ENCODE measurements around the gene DDO. TPM values are rescaled to one million over a fixed set of nuclear protein-coding genes. Genes with fewer than 3 reads are reported as not detected.

DDO gene
- total RNA-seq, 6 experiments from 2014 or later: 4.6 to 9.4 (median 6.4) TPM

- Histone ChIP-seq H3K4me3 (no peak overlapping the region), H3K27ac (no peak overlapping the region), H3K4me1 (no peaks in the 10 kb centered on the region), H3K9me3 (no peaks in the 10 kb centered on the region), H3K36me3 (no peaks in the 10 kb centered on the region), H3K27me3 (no peaks in the 10 kb centered on the region)
- no peak for DNase-seq
- intact Hi-C loops (cut with DNase I): no loop called here
- TF ChIP-seq CTCF (IDR thresholded peaks at IDR 0.05): no peak
- ATAC-seq: no peak
- 60% methylated on average over 5 of the region's 5 CpGs for WGBS (ENCODE audit: insufficient coverage, low coverage, low lambda C conversion rate, missing lambda C conversion rate)
Measured at GRCh38 chr6:110439356-110439755, 24.0 kb upstream of the DDO start.

- intact Hi-C loops (cut with DNase I): no loop called here
- no peaks in the 10 kb centered on the region for H3K9me3 ChIP-seq
- H3K4me1 ChIP-seq: peaks cover 0 to 12% (median 4%) of the 10 kb centered on the region in 4 donors
- no peak for DNase-seq
- 81% methylated on average over 5 of the region's 7 CpGs for whole genome bisulfite sequencing (ENCODE audit: insufficient coverage, low coverage, low lambda C conversion rate, missing lambda C conversion rate)
- TF ChIP-seq POLR2A (IDR thresholded peaks at IDR 0.05): no peak
- no peak for TF ChIP-seq CTCF (IDR thresholded peaks at IDR 0.05)
- no peak overlapping the region for H3K4me3 ChIP-seq
- no peak for ATAC-seq
- no peak overlapping the region for H3K27ac ChIP-seq
- no peaks in the 10 kb centered on the region for H3K36me3 ChIP-seq
- H3K27me3 ChIP-seq: no peaks in the 10 kb centered on the region
Measured at GRCh38 chr6:110434961-110435602, 19.7 kb upstream of the DDO start.

DNA sequence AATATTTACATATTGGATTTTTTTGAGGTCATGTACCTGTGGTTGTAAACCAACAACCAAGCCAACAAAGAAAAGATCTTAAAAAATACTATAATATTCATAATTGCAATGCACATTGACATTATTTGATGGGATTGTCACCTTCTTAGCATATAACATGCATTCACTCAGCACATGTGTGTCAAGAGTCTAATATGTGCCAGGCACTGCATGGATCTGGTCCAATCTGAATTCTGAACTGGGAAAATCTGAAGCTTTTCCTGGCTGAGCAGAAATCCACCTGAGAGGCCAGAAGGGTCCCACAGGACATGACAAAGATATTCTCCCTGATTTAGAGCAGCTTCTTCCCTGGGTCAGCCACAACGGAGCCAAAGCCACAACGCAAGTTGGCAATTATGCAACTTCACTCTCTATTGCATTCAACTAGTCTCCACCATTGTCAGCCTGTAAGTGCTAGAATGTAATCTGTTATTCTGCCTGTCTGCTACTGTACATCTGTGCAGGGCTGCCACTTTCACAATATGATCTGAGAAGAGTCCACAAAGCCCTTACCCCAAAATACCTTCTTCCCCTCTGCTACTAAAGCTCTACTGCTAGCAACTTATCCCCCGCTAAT, 17.0 kb upstream of the DDO start:
- Histone ChIP-seq H3K27ac (no peak overlapping the region), H3K4me1 (peaks cover 0 to 12% (median 4%) of the 10 kb centered on the region in 4 donors), H3K4me3 (no peak overlapping the region), H3K36me3 (no peaks in the 10 kb centered on the region), H3K9me3 (no peaks in the 10 kb centered on the region), H3K27me3 (no peaks in the 10 kb centered on the region)
- DNase-seq (no peak), ATAC-seq (peak; percentile 66 to 80 (median 72))
- WGBS (ENCODE audit: insufficient coverage, low coverage, low lambda C conversion rate, missing lambda C conversion rate): 40% methylated on average over 3 of the region's 3 CpGs
- TF ChIP-seq POLR2A (IDR thresholded peaks at IDR 0.05) (no peak), CTCF (IDR thresholded peaks at IDR 0.05) (no peak)
- intact Hi-C loops (cut with DNase I): no loop called here

DNA sequence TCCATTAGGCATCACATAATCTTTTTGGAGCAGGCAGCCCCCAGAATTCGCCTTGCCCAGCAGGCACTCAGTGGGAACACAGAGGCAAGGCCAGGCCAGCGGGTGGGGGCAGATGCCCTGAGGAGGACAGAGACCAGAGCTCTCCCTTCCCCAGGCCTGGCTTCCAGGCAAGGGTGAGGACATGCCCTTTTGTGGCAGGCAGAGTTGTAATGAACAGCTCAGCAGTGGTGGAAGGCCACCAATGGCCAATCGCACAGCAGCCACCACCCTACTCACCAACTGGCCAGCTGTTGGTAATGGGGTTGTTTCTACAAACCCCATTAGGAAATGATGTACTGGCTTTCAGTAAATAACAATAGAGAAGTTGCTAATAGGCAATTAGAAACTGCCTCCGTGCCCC, 15.4 kb upstream of the DDO start:
- Histone ChIP-seq H3K36me3 (no peaks in the 10 kb centered on the region), H3K4me3 (no peak overlapping the region), H3K4me1 (peaks cover 0 to 12% (median 4%) of the 10 kb centered on the region in 4 donors), H3K9me3 (no peaks in the 10 kb centered on the region), H3K27ac (no peak overlapping the region), H3K27me3 (no peaks in the 10 kb centered on the region)
- intact Hi-C loops (cut with DNase I): no loop called here
- no CpG with 5 or more reads among the region's 4 CpGs for WGBS (ENCODE audit: insufficient coverage, low coverage, low lambda C conversion rate, missing lambda C conversion rate)
- TF ChIP-seq POLR2A (IDR thresholded peaks at IDR 0.05) (no peak), CTCF (IDR thresholded peaks at IDR 0.05) (no peak)
- ATAC-seq (no peak), DNase-seq (no peak)
